Adipocyte (in vitro differentiated cells): ENCODE data around the gene MRPS18A.
A peak's percentile ranks its signal among the peaks of the same experiment; 100 is the strongest.

Experiments
- DNase-seq: peaks from one replicate; pipeline ENCODE4 v3.0.0-alpha.2; 2015; ENCODE audit warnings: low read depth
- H3K27me3 ChIP-seq: replicated peaks from 2 replicates; pipeline ENCODE4 v1.7.0; 2013; ENCODE audit warnings: mild to moderate bottlenecking, low read length, moderate library complexity; ENCODE audit not compliant: control insufficient read depth, insufficient read depth
- H3K36me3 ChIP-seq: 2 replicates; pipeline ENCODE4 v1.7.0; 2013; ENCODE audit warnings: low read length, mild to moderate bottlenecking, moderate library complexity; ENCODE audit not compliant: control insufficient read depth, insufficient read depth, severe bottlenecking
- H3K4me1 ChIP-seq: 2 replicates; pipeline ENCODE4 v1.7.0; 2013; ENCODE audit warnings: mild to moderate bottlenecking, low read length, moderate library complexity; ENCODE audit not compliant: control insufficient read depth, insufficient read depth
- H3K4me3 ChIP-seq: 2 replicates; pipeline ENCODE4 v1.7.0; 2013; ENCODE audit warnings: mild to moderate bottlenecking, low read length, moderate library complexity
- H3K9ac ChIP-seq: 2 replicates; pipeline ENCODE4 v1.7.0; 2013; ENCODE audit warnings: mild to moderate bottlenecking, low read length, moderate library complexity
- H3K9me3 ChIP-seq: 2 replicates; pipeline ENCODE4 v1.7.0; 2013; ENCODE audit warnings: mild to moderate bottlenecking, low read length, moderate library complexity; ENCODE audit not compliant: control insufficient read depth

The MRPS18A gene

GRCh38 chr6:43628393-43629103 lies 59.0 kb downstream of the MRPS18A start:
- H3K4me3 ChIP-seq, result peak overlapping the region; percentile 100
- H3K9ac ChIP-seq, result peak overlapping the region; percentile 99
- DNase-seq, result peak; percentile 67
- H3K27me3 ChIP-seq, result no peaks in the 10 kb centered on the region
- peaks cover 27% of the 10 kb centered on the region for H3K4me1 ChIP-seq
- H3K9me3 ChIP-seq, result no peaks in the 10 kb centered on the region
- peaks cover 28% of the 10 kb centered on the region for H3K36me3 ChIP-seq

- H3K9ac ChIP-seq, result peak overlapping the region; percentile 99
- DNase-seq, result peak; percentile 96
- H3K27me3 ChIP-seq, result no peaks in the 10 kb centered on the region
- H3K36me3 ChIP-seq, result peaks cover 42% of the 10 kb centered on the region
- no peaks in the 10 kb centered on the region for H3K9me3 ChIP-seq
- peak overlapping the region; percentile 100 for H3K4me3 ChIP-seq
- peaks cover 27% of the 10 kb centered on the region for H3K4me1 ChIP-seq
Observed at GRCh38 chr6:43627008-43627825, 60.4 kb downstream of the MRPS18A start.

GRCh38 chr6:43625393-43625992 lies 62.1 kb downstream of the MRPS18A start:
- H3K4me1 ChIP-seq, result peaks cover 27% of the 10 kb centered on the region
- no peak for DNase-seq
- peaks cover 59% of the 10 kb centered on the region for H3K36me3 ChIP-seq
- no peak overlapping the region for H3K4me3 ChIP-seq
- H3K27me3 ChIP-seq, result no peaks in the 10 kb centered on the region
- no peaks in the 10 kb centered on the region for H3K9me3 ChIP-seq
- H3K9ac ChIP-seq, result no peak overlapping the region

- Histone ChIP-seq H3K9me3 (no peaks in the 10 kb centered on the region), H3K36me3 (peaks cover 65% of the 10 kb centered on the region), H3K9ac (peak overlapping the region; percentile 17), H3K27me3 (no peaks in the 10 kb centered on the region), H3K4me1 (peaks cover 22% of the 10 kb centered on the region), H3K4me3 (no peak overlapping the region)
- DNase-seq, result no peak
Observed at GRCh38 chr6:43624786-43625288, 62.8 kb downstream of the MRPS18A start.

GRCh38 chr6:43623880-43624785 lies 63.5 kb downstream of the MRPS18A start:
- Histone ChIP-seq H3K9me3 (no peaks in the 10 kb centered on the region), H3K9ac (peak overlapping the region; percentile 17), H3K27me3 (no peaks in the 10 kb centered on the region), H3K4me3 (no peak overlapping the region), H3K36me3 (peaks cover 71% of the 10 kb centered on the region), H3K4me1 (peaks cover 22% of the 10 kb centered on the region)
- DNase-seq, result no peak

- Histone ChIP-seq H3K36me3 (peaks cover 75% of the 10 kb centered on the region), H3K4me3 (no peak overlapping the region), H3K27me3 (no peaks in the 10 kb centered on the region), H3K4me1 (peaks cover 17% of the 10 kb centered on the region), H3K9ac (peak overlapping the region; percentile 14), H3K9me3 (no peaks in the 10 kb centered on the region)
- DNase-seq, result no peak
Observed at GRCh38 chr6:43622541-43622940, 65.0 kb downstream of the MRPS18A start.

- Histone ChIP-seq H3K36me3 (peaks cover 75% of the 10 kb centered on the region), H3K9me3 (no peaks in the 10 kb centered on the region), H3K27me3 (no peaks in the 10 kb centered on the region), H3K9ac (no peak overlapping the region), H3K4me3 (no peak overlapping the region), H3K4me1 (peaks cover 9% of the 10 kb centered on the region)
- DNase-seq, result no peak
Observed at GRCh38 chr6:43621836-43622180, 65.8 kb downstream of the MRPS18A start.
